GM12801 (cell line): ENCODE measurements around the gene BRMS1.

Source experiments
- CTCF ChIP-seq: IDR thresholded peaks from one replicate; pipeline ENCODE4 v1.5.1; 2011; ENCODE audit warnings: control low read depth; ENCODE audit not compliant: insufficient read length; ENCODE audit errors: extremely low read depth

Gene BRMS1

GRCh38 chr11:66371627-66372415, 26.9 kb upstream of the BRMS1 start, which contains the start of gene SLC29A2:
Gene SLC29A2, minus strand, starts transcription at chr11:66371760. Its CDS starts 169 bp downstream, at chr11:66371591.
- no peak for TF ChIP-seq CTCF

- no peak for TF ChIP-seq CTCF
These were observed 24.4 kb upstream of the BRMS1 start for GRCh38 chr11:66369073-66369894.

GRCh38 chr11:66368484-66368883, 23.6 kb upstream of the BRMS1 start:
- no peak for TF ChIP-seq CTCF

GRCh38 chr11:66367561-66368312, 22.8 kb upstream of the BRMS1 start:
- TF ChIP-seq CTCF: no peak

GRCh38 chr11:66366844-66367477, 22.1 kb upstream of the BRMS1 start:
- TF ChIP-seq CTCF: no peak

GRCh38 chr11:66365711-66366619, 21.1 kb upstream of the BRMS1 start:
- no peak for TF ChIP-seq CTCF
